GM23248 (cell line): ENCODE results near the gene LDB1.

Source experiments
- EZH2 ChIP-seq: fragments of 200-600 bp; sonication (generic); IDR thresholded peaks from 2 replicates; pipeline ENCODE4 v1.6.1; 2018; ENCODE audit warnings: antibody characterized with exemption, mild to moderate bottlenecking; ENCODE audit not compliant: insufficient read depth, poor library complexity, severe bottlenecking
- EZH2phosphoT487 ChIP-seq: fragments of 200-600 bp; sonication (generic); IDR thresholded peaks from 2 replicates; pipeline ENCODE4 v1.6.1; 2018; ENCODE audit warnings: antibody characterized with exemption, moderate library complexity, mild to moderate bottlenecking, low read depth; ENCODE audit not compliant: insufficient read depth

DNA sequence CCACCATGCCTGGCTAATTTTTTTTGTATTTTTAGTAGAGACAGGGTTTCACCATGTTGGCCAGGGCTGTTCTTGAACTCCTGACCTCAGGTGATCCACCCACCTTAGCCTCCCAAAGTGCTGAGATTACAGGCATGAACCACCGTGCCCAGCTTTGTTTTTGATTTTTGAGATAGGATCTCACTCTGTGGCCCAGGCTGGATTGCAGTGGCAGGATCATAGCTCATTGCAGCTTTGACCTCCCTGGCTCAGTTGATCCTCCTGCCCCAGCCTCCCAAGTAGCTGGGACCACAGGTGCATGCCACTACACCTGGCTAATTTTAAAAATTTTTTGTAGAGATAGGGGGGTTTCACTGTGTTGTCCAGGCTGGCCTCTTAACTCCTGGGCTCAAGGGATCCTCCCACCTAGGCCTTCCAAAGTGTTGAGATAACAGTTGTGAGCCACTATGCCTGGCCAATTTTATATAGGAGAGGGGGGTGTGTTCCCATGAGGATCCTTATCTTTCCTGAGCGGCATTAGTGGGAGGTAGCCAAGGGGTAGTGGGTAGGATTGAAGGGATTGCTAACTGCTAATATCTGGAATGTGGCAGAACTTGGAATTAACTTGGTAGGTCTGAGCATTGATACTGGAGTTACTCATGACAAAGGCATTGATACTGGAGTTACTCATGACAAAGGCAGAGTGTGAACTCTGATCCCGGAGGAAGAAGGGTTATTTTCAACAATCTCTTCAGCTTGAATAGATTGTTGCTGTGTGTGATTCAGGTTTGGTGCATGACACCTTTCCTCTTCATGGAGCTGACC, 31.0 kb upstream of the LDB1 start:
- no peak for TF ChIP-seq EZH2
- no peak for TF ChIP-seq EZH2phosphoT487
